ENCODE measurements around the gene ZNF865. TPM values are rescaled to one million over a fixed set of nuclear protein-coding genes. Genes with fewer than 3 reads are reported as not detected.

ZNF865 gene
- total RNA-seq, 1 donor from 2014 or later, result 16.1 TPM

- peaks cover 15% of the 10 kb centered on the region for H3K36me3 Mint-ChIP-seq (ENCODE audit: low read depth)
- H3K27ac Mint-ChIP-seq (ENCODE audit: unreplicated experiment), result no peak overlapping the region
- peaks cover 19% of the 10 kb centered on the region for H3K4me1 Mint-ChIP-seq (ENCODE audit: low read depth)
- no peak overlapping the region for H3K4me3 Mint-ChIP-seq (ENCODE audit: unreplicated experiment)
- no peaks in the 10 kb centered on the region for H3K9me3 Mint-ChIP-seq (ENCODE audit: low read depth)
- TF ChIP-seq CTCF (IDR thresholded peaks at IDR 0.05), result no peak
- DNase-seq (ENCODE audit: low spot score), result no peak
- H3K27me3 Mint-ChIP-seq (ENCODE audit: low read depth), result no peaks in the 10 kb centered on the region
These were observed 28.7 kb upstream of the ZNF865 start for GRCh38 chr19:55576746-55577145.

- no peak for DNase-seq (ENCODE audit: low spot score)
- H3K9me3 Mint-ChIP-seq (ENCODE audit: low read depth), result no peaks in the 10 kb centered on the region
- H3K4me1 Mint-ChIP-seq (ENCODE audit: low read depth), result peaks cover 24% of the 10 kb centered on the region
- no peaks in the 10 kb centered on the region for H3K27me3 Mint-ChIP-seq (ENCODE audit: low read depth)
- peaks cover 15% of the 10 kb centered on the region for H3K36me3 Mint-ChIP-seq (ENCODE audit: low read depth)
- H3K27ac Mint-ChIP-seq (ENCODE audit: unreplicated experiment), result no peak overlapping the region
- no peak overlapping the region for H3K4me3 Mint-ChIP-seq (ENCODE audit: unreplicated experiment)
- TF ChIP-seq CTCF (IDR thresholded peaks at IDR 0.05), result no peak
These were observed 27.3 kb upstream of the ZNF865 start for GRCh38 chr19:55578031-55578760.

GRCh38 chr19:55578761-55579747, 26.4 kb upstream of the ZNF865 start:
- no peak for TF ChIP-seq CTCF (IDR thresholded peaks at IDR 0.05)
- Mint-ChIP-seq H3K27ac (ENCODE audit: unreplicated experiment) (peak overlapping the region; percentile 93), H3K27me3 (ENCODE audit: low read depth) (no peaks in the 10 kb centered on the region), H3K9me3 (ENCODE audit: low read depth) (no peaks in the 10 kb centered on the region), H3K4me1 (ENCODE audit: low read depth) (peaks cover 24% of the 10 kb centered on the region), H3K4me3 (ENCODE audit: unreplicated experiment) (peak overlapping the region; percentile 97), H3K36me3 (ENCODE audit: low read depth) (peaks cover 15% of the 10 kb centered on the region)
- no peak for DNase-seq (ENCODE audit: low spot score)

GRCh38 chr19:55579766-55580621, 25.5 kb upstream of the ZNF865 start:
- no peak for DNase-seq (ENCODE audit: low spot score)
- H3K4me3 Mint-ChIP-seq (ENCODE audit: unreplicated experiment), result peak overlapping the region; percentile 97
- peaks cover 15% of the 10 kb centered on the region for H3K36me3 Mint-ChIP-seq (ENCODE audit: low read depth)
- peak overlapping the region; percentile 93 for H3K27ac Mint-ChIP-seq (ENCODE audit: unreplicated experiment)
- TF ChIP-seq CTCF (IDR thresholded peaks at IDR 0.05), result no peak
- peaks cover 24% of the 10 kb centered on the region for H3K4me1 Mint-ChIP-seq (ENCODE audit: low read depth)
- H3K9me3 Mint-ChIP-seq (ENCODE audit: low read depth), result no peaks in the 10 kb centered on the region
- H3K27me3 Mint-ChIP-seq (ENCODE audit: low read depth), result no peaks in the 10 kb centered on the region

All from chondrocyte (in vitro differentiated cells).